HEK293 (cell line): ENCODE measurements around the gene SLC19A1.
A peak's percentile ranks its signal among the peaks of the same experiment; 100 is the strongest.

ENCODE experiments used
- EGR2 ChIP-seq: fragments of 450-650 bp; formaldehyde crosslinking; IDR thresholded peaks from 2 replicates; pipeline ENCODE4 v1.5.1; 2016; ENCODE audit warnings: low read depth, missing biosample characterization, missing genetic modification characterization
- GLIS2 ChIP-seq: fragments of 450-650 bp; formaldehyde crosslinking; IDR thresholded peaks from 2 replicates; pipeline ENCODE4 v1.5.1; 2016; ENCODE audit warnings: missing biosample characterization, missing genetic modification characterization
- PATZ1 ChIP-seq: fragments of 450-650 bp; formaldehyde crosslinking; IDR thresholded peaks from 2 replicates; pipeline ENCODE4 v1.5.1; 2016; ENCODE audit warnings: missing biosample characterization, missing genetic modification characterization
- PRDM10 ChIP-seq: fragments of 450-650 bp; formaldehyde crosslinking; IDR thresholded peaks from 2 replicates; pipeline ENCODE4 v1.5.1; 2016; ENCODE audit warnings: missing biosample characterization, missing genetic modification characterization
- PRDM4 ChIP-seq: fragments of 450-650 bp; formaldehyde crosslinking; IDR thresholded peaks from 2 replicates; pipeline ENCODE4 v1.5.1; 2017; ENCODE audit warnings: missing biosample characterization, missing genetic modification characterization
- SP3 ChIP-seq: fragments of 450-650 bp; formaldehyde crosslinking; IDR thresholded peaks from 2 replicates; pipeline ENCODE4 v1.5.1; 2016; ENCODE audit warnings: missing biosample characterization, missing genetic modification characterization
- SP7 ChIP-seq: fragments of 450-650 bp; formaldehyde crosslinking; IDR thresholded peaks from 2 replicates; pipeline ENCODE4 v1.5.1; 2016; ENCODE audit warnings: missing biosample characterization, missing genetic modification characterization
- ZBTB20 ChIP-seq: fragments of 450-650 bp; formaldehyde crosslinking; IDR thresholded peaks from 2 replicates; pipeline ENCODE4 v1.5.1; 2016; ENCODE audit warnings: missing biosample characterization, missing genetic modification characterization
- ZBTB21 ChIP-seq: fragments of 450-650 bp; formaldehyde crosslinking; IDR thresholded peaks from 2 replicates; pipeline ENCODE4 v1.5.1; 2017; ENCODE audit warnings: missing biosample characterization, missing genetic modification characterization
- ZBTB26 ChIP-seq: fragments of 450-650 bp; formaldehyde crosslinking; optimal IDR thresholded peaks from 2 replicates; pipeline ENCODE3; 2016; ENCODE audit warnings: missing biosample characterization, mild to moderate bottlenecking, missing genetic modification characterization
- ZBTB7A ChIP-seq: fragments of 450-650 bp; formaldehyde crosslinking; IDR thresholded peaks from 2 replicates; pipeline ENCODE4 v1.5.1; 2016; ENCODE audit warnings: low read depth, missing biosample characterization, missing genetic modification characterization
- ZFHX2 ChIP-seq: fragments of 450-650 bp; formaldehyde crosslinking; conservative IDR thresholded peaks from 2 replicates; pipeline ENCODE4 v1.5.1; 2016; ENCODE audit warnings: missing biosample characterization, missing genetic modification characterization
- ZFP3 ChIP-seq: fragments of 450-650 bp; formaldehyde crosslinking; IDR thresholded peaks from 2 replicates; pipeline ENCODE4 v1.5.1; 2016; ENCODE audit warnings: low read depth, missing biosample characterization, missing genetic modification characterization
- ZIC2 ChIP-seq: fragments of 450-650 bp; formaldehyde crosslinking; IDR thresholded peaks from 2 replicates; pipeline ENCODE4 v1.5.1; 2016; ENCODE audit warnings: missing biosample characterization, missing genetic modification characterization
- ZNF10 ChIP-seq: fragments of 450-650 bp; formaldehyde crosslinking; IDR thresholded peaks from 2 replicates; pipeline ENCODE4 v1.5.1; 2017; ENCODE audit warnings: missing biosample characterization, missing genetic modification characterization
- ZNF114 ChIP-seq: fragments of 450-650 bp; formaldehyde crosslinking; IDR thresholded peaks from 2 replicates; pipeline ENCODE4 v1.5.0; 2017; ENCODE audit warnings: missing biosample characterization, missing genetic modification characterization
- ZNF2 ChIP-seq: fragments of 450-650 bp; formaldehyde crosslinking; IDR thresholded peaks from 2 replicates; pipeline ENCODE4 v1.5.1; 2016; ENCODE audit warnings: missing biosample characterization, missing genetic modification characterization
- ZNF223 ChIP-seq: fragments of 450-650 bp; formaldehyde crosslinking; IDR thresholded peaks from 2 replicates; pipeline ENCODE4 v1.5.1; 2016; ENCODE audit warnings: missing biosample characterization, missing genetic modification characterization
- ZNF324 ChIP-seq: fragments of 450-650 bp; formaldehyde crosslinking; IDR thresholded peaks from 2 replicates; pipeline ENCODE4 v1.5.1; 2016; ENCODE audit warnings: missing biosample characterization, missing genetic modification characterization
- ZNF335 ChIP-seq: fragments of 450-650 bp; formaldehyde crosslinking; conservative IDR thresholded peaks from 2 replicates; pipeline ENCODE4 v1.5.1; 2016; ENCODE audit warnings: missing biosample characterization, missing genetic modification characterization
- ZNF423 ChIP-seq: fragments of 450-650 bp; formaldehyde crosslinking; IDR thresholded peaks from 2 replicates; pipeline ENCODE4 v1.5.1; 2016; ENCODE audit warnings: missing biosample characterization, missing genetic modification characterization
- ZNF449 ChIP-seq: fragments of 450-650 bp; formaldehyde crosslinking; IDR thresholded peaks from 2 replicates; pipeline ENCODE4 v1.5.1; 2017; ENCODE audit warnings: missing biosample characterization, mild to moderate bottlenecking, missing genetic modification characterization, moderate library complexity
- ZNF529 ChIP-seq: fragments of 450-650 bp; formaldehyde crosslinking; IDR thresholded peaks from 2 replicates; pipeline ENCODE4 v1.5.1; 2017; ENCODE audit warnings: missing genetic modification characterization, missing biosample characterization; ENCODE audit not compliant: insufficient replicate concordance
- ZNF600 ChIP-seq: fragments of 450-650 bp; formaldehyde crosslinking; IDR thresholded peaks from 2 replicates; pipeline ENCODE4 v1.5.1; 2016; ENCODE audit warnings: missing biosample characterization, missing genetic modification characterization
- ZNF664 ChIP-seq: fragments of 450-650 bp; formaldehyde crosslinking; IDR thresholded peaks from 2 replicates; pipeline ENCODE4 v1.5.1; 2016; ENCODE audit warnings: missing biosample characterization, missing genetic modification characterization
- ZNF670 ChIP-seq: fragments of 450-650 bp; formaldehyde crosslinking; IDR thresholded peaks from 2 replicates; pipeline ENCODE4 v1.5.1; 2016; ENCODE audit warnings: missing biosample characterization, missing genetic modification characterization, low read depth
- ZNF785 ChIP-seq: fragments of 450-650 bp; formaldehyde crosslinking; IDR thresholded peaks from 2 replicates; pipeline ENCODE4 v1.5.1; 2016; ENCODE audit warnings: missing biosample characterization, missing genetic modification characterization
- ZSCAN23 ChIP-seq: fragments of 450-650 bp; formaldehyde crosslinking; IDR thresholded peaks from 2 replicates; pipeline ENCODE4 v1.5.1; 2016; ENCODE audit warnings: missing biosample characterization, missing genetic modification characterization
- ZXDB ChIP-seq: fragments of 450-650 bp; formaldehyde crosslinking; IDR thresholded peaks from 2 replicates; pipeline ENCODE4 v1.5.1; 2016; ENCODE audit warnings: missing biosample characterization, missing genetic modification characterization

Gene SLC19A1

GRCh38 chr21:45541221-45542039 is 810 bp downstream of the SLC19A1 start (continued):
- TF ChIP-seq ZIC2 (tag by site-specific recombination) (peak; percentile 50), ZNF324 (no peak), PATZ1 (peak; percentile 97), ZFP3 (no peak), ZNF114 (tag by site-specific recombination) (no peak), ZNF529 (tag by site-specific recombination) (no peak), ZNF664 (tag by site-specific recombination) (no peak), ZBTB7A (tag by site-specific recombination) (0 out of 2 replicates have a peak, but pooled peaks have one; percentile 55), SP3 (tag by site-specific recombination) (peak; percentile 89), ZBTB20 (tag by site-specific recombination) (peak; percentile 20; the same call in 1 of the 2 replicates), ZNF10 (tag by site-specific recombination) (no peak), PRDM4 (tag by site-specific recombination) (no peak), EGR2 (tag by site-specific recombination) (peak; percentile 89), ZXDB (tag by site-specific recombination) (peak; percentile 76), ZNF670 (tag by site-specific recombination) (no peak), SP7 (peak; percentile 70), ZNF449 (peak; percentile 49; the same call in 1 of the 2 replicates), ZFHX2 (tag by site-specific recombination) (peak; percentile 81), ZBTB26 (peak; percentile 59), ZNF2 (0 out of 2 replicates have a peak, but pooled peaks have one; percentile 44), PRDM10 (tag by site-specific recombination) (peak; percentile 68), ZSCAN23 (tag by site-specific recombination) (0 out of 2 replicates have a peak, but pooled peaks have one; percentile 34), ZNF335 (peak; percentile 88), ZNF785 (no peak), ZNF223 (tag by site-specific recombination) (no peak), ZBTB21 (tag by site-specific recombination) (peak; percentile 25; the same call in 1 of the 2 replicates), ZNF600 (tag by site-specific recombination) (peak; percentile 85), ZNF423 (tag by site-specific recombination) (peak; percentile 73; the same call in 1 of the 2 replicates), GLIS2 (tag by site-specific recombination) (peak; percentile 93)
